CD4-positive, alpha-beta T cell (primary cell): ENCODE results near the gene ATP8A2. TPM values are rescaled to one million over a fixed set of nuclear protein-coding genes. Genes with fewer than 3 reads are reported as not detected.

Experiments
- ATAC-seq: fragments of 200-7000 bp; cut with Tn5 transposase; one replicate; pipeline ENCODE4 v1.10.0; 2022; ENCODE audit warnings: mild to moderate bottlenecking; ENCODE audit not compliant: poor library complexity
- CTCF ChIA-PET: fragments of 350-600 bp; sonication (Branson Sonifier 250); formaldehyde crosslinking; loops from one replicate; lab custom pipeline; 2021; ENCODE audit warnings: antibody characterized with exemption, inconsistent platforms; lab: Charles Lee
- POLR2A ChIA-PET: fragments of 350-600 bp; sonication (Branson Sonifier 250); formaldehyde crosslinking; loops from one replicate; lab custom pipeline; 2021; ENCODE audit warnings: antibody characterized with exemption, inconsistent platforms; lab: Charles Lee
- DNase-seq, 14 experiments: peaks; one replicate each; pipeline ENCODE4 v3.0.0-alpha.2; 2013 to 2020; ENCODE audit warnings: mixed read lengths in 2 of 14
- H3K27ac ChIP-seq, 2 donors: one replicate each; pipeline versions ENCODE4 v1.5.1 to v1.7.0; 2013; ENCODE audit warnings: low read length in 2 of 2, low read depth in 1 of 2, mild to moderate bottlenecking in 1 of 2
- H3K27me3 ChIP-seq, 2 experiments: 1 replicate in 1 of 2; 2 replicates in 1 of 2; pipeline versions ENCODE4 v1.6.1 to v1.7.0; 2013; ENCODE audit warnings: low read length in 2 of 2, control low read depth in 1 of 2, mild to moderate bottlenecking in 1 of 2, moderate library complexity in 1 of 2; ENCODE audit not compliant: insufficient read depth in 2 of 2, control insufficient read depth in 1 of 2
- H3K36me3 ChIP-seq: one replicate; pipeline ENCODE4 v1.6.1; 2013; ENCODE audit warnings: low read length, control low read depth; ENCODE audit not compliant: insufficient read depth
- H3K4me1 ChIP-seq: one replicate; pipeline ENCODE4 v1.6.1; 2013; ENCODE audit warnings: low read length, control low read depth; ENCODE audit not compliant: insufficient read depth
- H3K4me3 ChIP-seq: one replicate; pipeline ENCODE4 v1.5.1; 2013; ENCODE audit warnings: mild to moderate bottlenecking, low read length, moderate library complexity
- H3K9me3 ChIP-seq, 2 experiments: 1 replicate in 1 of 2; 2 replicates in 1 of 2; pipeline versions ENCODE4 v1.6.1 to v1.7.0; 2013; ENCODE audit warnings: low read length in 2 of 2, mild to moderate bottlenecking in 2 of 2, control low read depth in 1 of 2, moderate library complexity in 1 of 2; ENCODE audit not compliant: control insufficient read depth in 1 of 2, insufficient read depth in 1 of 2
- H3K27ac Mint-ChIP-seq: one replicate; pipeline ENCODE4 v1.8.0; 2020; ENCODE audit warnings: mixed read lengths
- H3K27me3 Mint-ChIP-seq: one replicate; pipeline ENCODE4 v1.8.0; 2021; ENCODE audit warnings: mixed read lengths
- H3K36me3 Mint-ChIP-seq: one replicate; pipeline ENCODE4 v1.8.0; 2021; ENCODE audit warnings: low read depth, mixed read lengths
- H3K4me1 Mint-ChIP-seq: one replicate; pipeline ENCODE4 v1.8.0; 2021; ENCODE audit warnings: low read depth, mixed read lengths
- H3K4me3 Mint-ChIP-seq: one replicate; pipeline ENCODE4 v1.8.0; 2020; ENCODE audit warnings: mild to moderate bottlenecking, mixed read lengths
- H3K9me3 Mint-ChIP-seq: one replicate; pipeline ENCODE4 v1.8.0; 2020; ENCODE audit warnings: mixed read lengths
- CTCF ChIP-seq: fragments of 200-600 bp; IDR thresholded peaks from one replicate; pipeline ENCODE4 v1.8.0; 2022; ENCODE audit warnings: antibody characterized with exemption, mild to moderate bottlenecking
- intact Hi-C, 2 experiments: fragments of 100-400 bp; cut with DNase I in 1 of 2; cut with micrococcal nuclease in 1 of 2; formaldehyde crosslinking; loops; one replicate each; pipeline versions ENCODE4 v1.15.1 to v1.9.0; 2023 to 2025; cut with DNase I, micrococcal nuclease
- total RNA-seq, 174 experiments: library from RNA in 2 of 174; stranded (reverse) in 2 of 174; gene quantifications; one replicate each; pipeline ENCODE4 v1.2.3 and lab custom pipeline; 2021 to 2026

ATP8A2 gene
- total RNA-seq, 2 experiments from 2014 or later: 0.22 to 0.36 TPM

- Histone ChIP-seq H3K36me3 (no peaks in the 10 kb centered on the region), H3K9me3 (no peaks in the 10 kb centered on the region), H3K27me3 (no peaks in the 10 kb centered on the region), H3K4me1 (peaks cover 13% of the 10 kb centered on the region), H3K4me3 (no peak overlapping the region), H3K27ac (no peak overlapping the region)
- peaks cover 20% of the 10 kb centered on the region for H3K4me1 Mint-ChIP-seq
- ATAC-seq (no peak), DNase-seq (no peak)
- POLR2A ChIA-PET: no interaction called here
- no peaks in the 10 kb centered on the region for H3K9me3 Mint-ChIP-seq
- intact Hi-C loops: no loop called here
- TF ChIP-seq CTCF: no peak
- CTCF ChIA-PET: no interaction called here
- no peaks in the 10 kb centered on the region for H3K27me3 Mint-ChIP-seq
- H3K4me3 Mint-ChIP-seq: no peak overlapping the region
- H3K36me3 Mint-ChIP-seq: no peaks in the 10 kb centered on the region
- no peak overlapping the region for H3K27ac Mint-ChIP-seq
Observed at GRCh38 chr13:25766991-25767390, 395.2 kb downstream of the ATP8A2 start.

GRCh38 chr13:25768376-25768775, 396.6 kb downstream of the ATP8A2 start:
- Mint-ChIP-seq H3K27me3 (no peaks in the 10 kb centered on the region), H3K36me3 (no peaks in the 10 kb centered on the region), H3K9me3 (no peaks in the 10 kb centered on the region), H3K27ac (no peak overlapping the region), H3K4me3 (no peak overlapping the region), H3K4me1 (peaks cover 8% of the 10 kb centered on the region)
- Histone ChIP-seq H3K4me3 (no peak overlapping the region), H3K27ac (no peak overlapping the region), H3K27me3 (no peaks in the 10 kb centered on the region), H3K9me3 (no peaks in the 10 kb centered on the region), H3K4me1 (peaks cover 10% of the 10 kb centered on the region), H3K36me3 (no peaks in the 10 kb centered on the region)
- no peak for DNase-seq
- TF ChIP-seq CTCF: no peak
- ATAC-seq: no peak
- intact Hi-C loops: no loop called here
- POLR2A ChIA-PET: no interaction called here
- CTCF ChIA-PET: no interaction called here

GRCh38 chr13:25768838-25769237, 397.1 kb downstream of the ATP8A2 start:
- Mint-ChIP-seq H3K36me3 (no peaks in the 10 kb centered on the region), H3K9me3 (no peaks in the 10 kb centered on the region), H3K27ac (no peak overlapping the region), H3K27me3 (no peaks in the 10 kb centered on the region), H3K4me1 (peaks cover 8% of the 10 kb centered on the region), H3K4me3 (no peak overlapping the region)
- Histone ChIP-seq H3K27ac (no peak overlapping the region), H3K9me3 (no peaks in the 10 kb centered on the region), H3K4me1 (peaks cover 6% of the 10 kb centered on the region), H3K36me3 (no peaks in the 10 kb centered on the region), H3K27me3 (no peaks in the 10 kb centered on the region), H3K4me3 (no peak overlapping the region)
- DNase-seq: no peak
- TF ChIP-seq CTCF: no peak
- ChIA-PET POLR2A (no interaction called here), CTCF (no interaction called here)
- intact Hi-C loops: no loop called here
- no peak for ATAC-seq
